8988T (cell line): ENCODE data around the gene EFNA2.

Source experiments
- DNase-seq: peaks from one replicate; pipeline ENCODE4 v3.0.0; 2011

Gene EFNA2

GRCh38 chr19:1249298-1249989, 36.2 kb upstream of the EFNA2 start:
- peak; percentile 95 for DNase-seq

- no peak for DNase-seq
These were observed 35.7 kb upstream of the EFNA2 start for GRCh38 chr19:1249990-1250436.

DNA sequence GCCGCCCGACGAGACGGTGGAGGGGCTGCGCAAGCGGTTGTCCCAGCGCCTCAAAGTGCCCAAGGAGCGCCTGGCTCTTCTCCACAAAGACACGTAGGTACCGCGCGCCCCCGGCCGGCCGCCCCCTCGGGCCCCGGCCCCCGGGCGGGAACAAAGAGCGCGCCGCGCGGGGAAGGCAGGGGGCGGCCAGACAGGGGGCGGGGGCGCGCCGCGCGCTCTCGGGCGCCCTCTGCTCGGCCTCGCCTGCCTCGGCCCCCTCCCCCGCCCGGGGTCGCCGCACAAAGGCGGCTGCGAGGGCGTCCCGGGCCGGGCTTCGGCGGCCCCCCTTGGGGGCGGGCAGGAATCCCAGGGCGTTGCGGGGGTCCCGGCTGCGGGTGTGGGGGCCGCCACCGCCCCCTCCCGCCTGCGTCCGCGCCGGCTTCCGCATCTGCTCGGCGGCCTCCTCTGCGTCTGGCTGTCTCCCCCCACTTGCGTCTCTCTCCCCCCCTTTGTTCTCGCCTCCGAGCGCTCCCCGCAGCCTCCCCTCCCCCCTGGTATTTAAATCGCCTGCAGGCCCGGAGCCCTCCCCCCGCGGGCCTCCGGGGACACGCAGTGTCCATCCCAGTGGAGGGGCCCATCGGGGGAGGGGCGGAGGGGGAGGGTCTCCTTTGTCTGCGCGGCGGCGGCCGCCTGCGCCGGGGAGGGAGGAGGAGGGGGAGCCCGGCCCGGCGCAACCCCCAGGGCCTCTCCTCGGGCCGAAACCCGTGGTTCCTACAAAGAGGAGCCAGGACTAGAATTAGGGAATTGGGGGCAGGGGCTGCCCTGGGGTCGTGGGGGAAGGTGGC, 35.0 kb upstream of the EFNA2 start:
- no peak for DNase-seq

- DNase-seq: no peak
These were observed 34.1 kb upstream of the EFNA2 start for GRCh38 chr19:1251330-1252220.

DNA sequence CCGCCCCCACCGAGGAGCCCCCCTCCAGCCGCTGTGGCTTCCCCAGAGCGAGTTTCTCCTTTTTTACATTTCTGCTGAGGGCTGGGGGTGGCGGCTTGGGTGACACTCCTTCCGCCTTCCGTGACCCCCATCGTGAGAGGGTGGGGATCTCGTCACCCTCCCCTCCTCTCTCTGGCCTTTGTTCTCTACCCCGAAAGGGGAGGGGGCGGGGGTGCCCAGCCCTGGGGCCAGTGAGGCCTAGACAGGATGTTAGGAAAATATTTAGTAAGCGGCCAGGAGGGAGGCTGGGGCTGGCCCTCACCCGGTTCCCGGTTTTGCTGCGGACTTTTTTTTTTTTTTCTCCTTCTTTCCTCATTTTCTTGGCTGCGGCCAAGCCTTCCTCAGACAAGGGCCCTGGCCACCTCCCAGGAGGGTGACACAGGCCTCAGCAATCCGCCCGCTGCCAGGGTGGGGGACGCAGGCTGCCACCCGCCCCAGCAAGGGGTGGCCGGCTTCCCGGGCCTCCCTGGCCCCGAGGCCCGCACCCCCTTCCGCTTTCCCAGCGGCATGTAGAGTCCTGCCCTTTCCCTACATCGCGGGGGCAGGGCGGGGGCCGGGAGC, 33.4 kb upstream of the EFNA2 start:
- DNase-seq: peak; percentile 78

DNA sequence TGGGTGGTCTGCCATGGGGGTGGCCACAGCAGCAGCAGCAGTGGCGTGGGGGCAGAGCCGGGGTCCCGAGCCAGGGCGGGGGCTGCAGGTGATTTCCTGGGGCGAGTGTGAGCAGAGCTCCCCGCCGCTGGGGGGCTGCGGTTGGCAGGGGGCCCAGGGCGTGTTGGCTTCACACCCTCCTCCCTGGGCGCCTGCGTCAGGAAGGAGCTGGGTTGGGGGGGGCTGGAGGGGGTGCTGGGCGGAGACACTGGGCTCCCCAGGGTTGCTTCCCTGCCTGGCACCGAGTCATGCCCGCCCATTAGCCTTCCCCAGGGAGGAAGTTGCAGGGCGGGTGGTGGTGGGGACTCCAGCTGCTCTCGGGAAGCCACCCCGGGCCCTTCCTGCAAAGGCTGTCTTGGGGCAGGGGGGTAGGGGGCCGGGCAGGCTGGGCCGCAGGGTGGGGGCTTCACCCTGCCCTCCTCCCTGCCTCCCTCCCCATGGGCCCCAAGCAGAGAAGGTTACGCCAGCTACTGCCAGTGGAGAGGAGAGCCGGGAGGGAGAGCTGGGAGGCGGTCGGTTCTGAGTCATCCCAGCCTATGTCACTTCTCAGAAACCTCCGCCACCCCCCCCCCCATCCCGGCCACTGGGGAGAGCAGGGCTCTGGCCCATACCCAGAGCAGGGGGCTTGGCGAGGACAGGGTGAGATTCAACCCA, 32.7 kb upstream of the EFNA2 start:
- DNase-seq: peak; percentile 93

DNA sequence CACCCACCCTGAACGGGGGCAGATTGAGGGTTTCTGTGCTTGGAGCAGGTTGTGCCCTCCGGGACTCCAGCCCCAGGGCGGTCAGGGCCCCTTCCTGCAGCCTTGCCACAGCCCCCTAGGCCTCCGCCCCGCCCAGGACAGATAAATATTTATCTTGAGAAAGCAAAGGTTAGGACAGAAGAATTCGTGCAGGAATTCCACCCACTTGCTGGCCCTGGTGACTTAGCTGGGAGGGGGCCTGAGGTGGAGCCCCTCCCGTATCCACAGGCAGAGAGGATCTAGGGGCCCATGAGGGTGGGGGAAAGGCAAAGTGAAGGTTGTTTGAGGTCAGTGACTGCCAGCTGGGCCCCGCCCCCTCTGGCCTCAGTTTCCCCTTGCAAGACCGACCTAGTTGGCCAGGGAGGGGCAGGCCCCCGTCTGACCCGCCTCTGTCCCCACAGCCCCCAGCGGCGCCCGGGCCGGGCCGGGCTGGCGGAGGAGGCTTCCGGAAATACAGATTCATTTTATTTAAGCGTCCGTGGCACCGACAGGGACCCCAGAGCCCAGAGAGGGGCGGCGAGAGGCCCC, 32.1 kb upstream of the EFNA2 start:
- no peak for DNase-seq

- no peak for DNase-seq
These were observed 31.6 kb upstream of the EFNA2 start for GRCh38 chr19:1254081-1254527.

GRCh38 chr19:1254530-1255185, 31.0 kb upstream of the EFNA2 start:
- no peak for DNase-seq

GRCh38 chr19:1255186-1256161, 30.2 kb upstream of the EFNA2 start:
- DNase-seq: no peak

GRCh38 chr19:1256646-1257474, 28.8 kb upstream of the EFNA2 start:
- no peak for DNase-seq

GRCh38 chr19:1257475-1258162, 28.1 kb upstream of the EFNA2 start:
- no peak for DNase-seq

- DNase-seq: no peak
These were observed 27.5 kb upstream of the EFNA2 start for GRCh38 chr19:1258163-1258492.

- no peak for DNase-seq
These were observed 26.9 kb upstream of the EFNA2 start for GRCh38 chr19:1258707-1259205.

- DNase-seq: peak; percentile 77
These were observed 26.3 kb upstream of the EFNA2 start for GRCh38 chr19:1259206-1259875.

- DNase-seq: no peak
These were observed 25.6 kb upstream of the EFNA2 start for GRCh38 chr19:1259876-1260748.
